Heart left ventricle (tissue), 16 donors: ENCODE results near the gene SSTR4. TPM values are rescaled to one million over a fixed set of nuclear protein-coding genes. Genes with fewer than 3 reads are reported as not detected.

Experiments used
- ATAC-seq, 4 donors: fragments of 200-7000 bp; cut with Tn5 transposase; one replicate each; pipeline ENCODE4 v1.9.1; 2020 to 2022; ENCODE audit warnings: moderate library complexity in 4 of 4, mild to moderate bottlenecking in 3 of 4, moderate number of reproducible peaks in 1 of 4
- DNase-seq, 5 donors: peaks; one replicate each; pipeline ENCODE4 v3.0.0-alpha.2; 2020
- H3K27ac ChIP-seq, 12 donors: fragments of 200-600 bp; sonication (generic) in 4 of 12; one replicate each; pipeline versions ENCODE4 v1.5.0 to v1.8.0; 2016 to 2022; ENCODE audit warnings: mild to moderate bottlenecking in 2 of 12
- H3K27me3 ChIP-seq, 9 donors: fragments of 200-600 bp; sonication (generic) in 2 of 9; one replicate each; pipeline versions ENCODE4 v1.5.1 to v1.8.0; 2016 to 2022; ENCODE audit warnings: mild to moderate bottlenecking in 3 of 9
- H3K36me3 ChIP-seq, 9 donors: fragments of 200-600 bp; sonication (generic) in 2 of 9; one replicate each; pipeline versions ENCODE4 v1.5.0 to v1.8.0; 2018 to 2022; ENCODE audit warnings: mild to moderate bottlenecking in 2 of 9
- H3K4me1 ChIP-seq, 12 donors: fragments of 200-600 bp; sonication (generic) in 4 of 12; one replicate each; pipeline versions ENCODE4 v1.5.0 to v1.8.0; 2016 to 2022; ENCODE audit warnings: mild to moderate bottlenecking in 3 of 12
- H3K4me3 ChIP-seq, 12 donors: fragments of 200-600 bp; sonication (generic) in 4 of 12; one replicate each; pipeline versions ENCODE4 v1.5.0 to v1.8.0; 2017 to 2022; ENCODE audit warnings: mild to moderate bottlenecking in 9 of 12, moderate library complexity in 4 of 12
- H3K9me3 ChIP-seq, 12 donors: fragments of 200-600 bp; sonication (generic) in 4 of 12; one replicate each; pipeline versions ENCODE4 v1.5.0 to v1.8.0; 2016 to 2022; ENCODE audit warnings: mild to moderate bottlenecking in 1 of 12
- CTCF ChIP-seq, 12 donors: fragments of 200-600 bp; sonication (generic) in 4 of 12; IDR thresholded peaks; one replicate each; pipeline versions ENCODE4 v1.5.0 to v1.8.0; 2018 to 2022; ENCODE audit warnings: antibody characterized with exemption in 12 of 12, mild to moderate bottlenecking in 5 of 12
- POLR2A ChIP-seq, 2 donors: fragments of 450-650 bp; IDR thresholded peaks; one replicate each; pipeline ENCODE4 v1.6.1; 2017; ENCODE audit warnings: antibody characterized with exemption in 2 of 2, mild to moderate bottlenecking in 2 of 2, moderate library complexity in 2 of 2
- WGBS, 4 donors: extraction: QIAGEN DNeasy Blood & Tissue Kit in 2 of 4; methylation state at CpG; one replicate each; pipeline versions ENCODE4 v1.1.5 to v1.1.7; 2013 to 2018; 5-methylcytosine and 5-hydroxymethylcytosine counted together
- intact Hi-C, 10 donors: fragments of 100-400 bp; cut with DNase I; formaldehyde crosslinking; loops; one replicate each; pipeline versions ENCODE4 v1.11.1 to v1.14.2; 2022
- polyA plus RNA-seq, 2 donors: library from polyadenylated mRNA; stranded (reverse); fragments of 200-250 nt; gene quantifications; one replicate each; pipeline ENCODE4 v1.2.3, GENCODE V29; 2013
- total RNA-seq, 9 donors: library from RNA; depleted of rRNA in 2 of 9; stranded (reverse); fragments of >200 nt in 2 of 9; fragmentation: NEBNext Ultra II Directional in 3 of 9; extraction: Animal tissue kit (Norgen Biotek cat#: 25700) in 3 of 9; gene quantifications; one replicate each; pipeline versions ENCODE4 v1.1.0 to v1.2.4, GENCODE V29; 2016 to 2023
- donor health status: ischemic (EF 13 %, LVEDD 7.1; RV severe dilation, severe dysfunction).
- donor health status: healthy with polysubstance abuse.
- donor health status: DM: no; HTN: yes; CAD: no.
- donor health status: DM: no; HTN: no; CAD: no.
- donor health status: ischemic (EF 25% LVEDD 6.9; RV normal size, moderate dysfunction).
- donor health status: ischemic (EF 25% LVEDD 5.7; RV mildly dilated, moderate dysfunction).
- donor health status: healthy.
- donor health status: DM: yes; HTN: yes; CAD: no.
- donor health status: ischemic (EF 35%, LVEDD 5.7; RV mildly dilated, moderate dysfunction).
- donor health status: nonischemic (EF 11% LVEDD 7.7; RV severe dilation, severe dysfunction).
- donor health status: DM: yes; HTN: yes; CAD: no.
- donor health status: PGD.
- donor health status: ischemic (EF 29% LVEDD 5.4; RV normal size, mild dysfunction).
- donor health status: nonischemic (EF 23%, LVEDD 6.1; RV moderate dilation, normal function).

The SSTR4 gene
- total and polyA plus RNA-seq, 11 donors, result 0.28 TPM; not detected in 10

DNA sequence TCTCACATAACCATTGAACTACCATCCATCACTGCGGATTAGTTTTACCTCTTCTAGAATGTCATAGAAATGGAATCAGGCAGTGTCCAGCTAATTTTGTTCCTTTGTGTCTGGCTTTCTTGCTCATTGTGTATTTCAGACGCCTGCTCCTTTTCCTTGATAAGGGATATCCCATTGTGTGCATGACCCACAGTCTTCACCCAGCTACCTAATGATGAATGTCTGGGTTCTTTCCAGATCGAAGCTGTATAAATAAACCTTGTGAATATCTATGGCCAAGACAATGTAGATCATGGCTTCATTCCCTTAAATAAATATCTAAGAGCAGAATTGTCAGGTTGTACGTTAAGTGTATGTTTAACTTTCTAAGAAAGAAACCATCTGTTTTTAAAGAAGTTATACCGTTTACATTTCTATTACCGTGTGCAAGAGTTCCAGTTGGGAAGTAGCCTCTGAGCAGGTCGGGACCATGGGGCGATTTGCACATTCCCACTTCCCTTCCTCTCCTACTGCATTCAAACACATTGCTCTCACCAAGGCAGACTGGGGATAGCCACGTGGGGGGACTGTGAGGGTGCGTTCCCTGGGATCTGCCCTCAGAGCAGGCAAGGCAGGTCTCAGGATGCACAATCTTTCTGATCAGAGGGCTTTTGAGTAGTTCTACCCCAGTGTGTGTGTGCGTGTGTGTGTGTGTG is 37.9 kb downstream of the SSTR4 start:
- WGBS, 4 donors, result 67 to 75% (median 72%) methylated on average over 11 of the region's 11 CpGs
- H3K27ac ChIP-seq, result no peak overlapping the region
- no peak for TF ChIP-seq CTCF (IDR thresholded peaks at IDR 0.05)
- TF ChIP-seq POLR2A (IDR thresholded peaks at IDR 0.05), result no peak
- ATAC-seq (peak in 2 of 4 donors; percentile 31 to 44), DNase-seq (no peak)
- H3K9me3 ChIP-seq, result no peaks in the 10 kb centered on the region
- no peaks in the 10 kb centered on the region for H3K27me3 ChIP-seq
- peaks cover 0 to 6% (median 0%) of the 10 kb centered on the region in 12 donors for H3K4me1 ChIP-seq
- no peaks in the 10 kb centered on the region for H3K36me3 ChIP-seq
- no peak overlapping the region for H3K4me3 ChIP-seq
- intact Hi-C loops, result loop anchor here in 1 of 10 donors (5.0 kb wide), 1 partner anchor 174 kb away; no protein-coding TSS in a partner anchor

- H3K4me1 ChIP-seq, result peaks cover 0 to 13% (median 6%) of the 10 kb centered on the region in 12 donors
- H3K36me3 ChIP-seq, result peaks cover 0 to 7% (median 0%) of the 10 kb centered on the region in 9 donors
- WGBS, 4 donors, result 87 to 96% (median 92%) methylated on average over 3 of the region's 3 CpGs
- no peak overlapping the region for H3K27ac ChIP-seq
- no peak overlapping the region for H3K4me3 ChIP-seq
- no peak for ATAC-seq
- DNase-seq, result no peak
- no peaks in the 10 kb centered on the region for H3K9me3 ChIP-seq
- intact Hi-C loops, result loop anchor here in 1 of 10 donors (5.0 kb wide), 1 partner anchor 173 kb away; no protein-coding TSS in a partner anchor
- no peak for TF ChIP-seq CTCF (IDR thresholded peaks at IDR 0.05)
- no peak for TF ChIP-seq POLR2A (IDR thresholded peaks at IDR 0.05)
- H3K27me3 ChIP-seq, result no peaks in the 10 kb centered on the region
Measured at GRCh38 chr20:23074052-23074451, 38.9 kb downstream of the SSTR4 start.

DNA sequence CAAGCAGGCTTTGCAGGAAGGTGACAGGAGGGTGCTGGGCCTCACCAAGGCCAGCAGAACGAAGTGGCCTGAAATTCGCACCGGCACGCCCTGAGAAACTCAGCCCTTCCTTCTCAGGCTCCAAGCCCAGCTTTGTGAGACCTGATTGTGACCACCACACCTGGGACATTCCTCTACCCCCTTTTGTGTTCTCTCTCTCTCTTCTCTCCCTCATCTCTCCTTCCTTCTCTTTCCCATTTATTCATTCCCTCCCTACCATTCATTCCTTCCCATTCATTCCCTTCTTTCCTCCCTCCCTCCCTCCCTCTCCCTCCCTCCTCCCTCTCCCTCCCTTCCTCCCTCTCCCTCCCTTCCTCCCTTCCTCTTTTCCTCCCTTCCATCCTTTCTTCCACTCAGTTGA is 42.2 kb downstream of the SSTR4 start:
- no peak for ATAC-seq
- Histone ChIP-seq H3K4me1 (peaks cover 0 to 43% (median 25%) of the 10 kb centered on the region in 12 donors), H3K9me3 (no peaks in the 10 kb centered on the region), H3K27me3 (no peaks in the 10 kb centered on the region), H3K36me3 (peaks cover 0 to 24% (median 0%) of the 10 kb centered on the region in 9 donors), H3K4me3 (no peak overlapping the region), H3K27ac (no peak overlapping the region)
- intact Hi-C loops, result no loop called here
- DNase-seq, result no peak
- 58 to 89% (median 77%) methylated on average over 4 of the region's 4 CpGs for WGBS, 4 donors
- TF ChIP-seq CTCF (IDR thresholded peaks at IDR 0.05) (no peak), POLR2A (IDR thresholded peaks at IDR 0.05) (no peak)

GRCh38 chr20:23078351-23079015 is 43.4 kb downstream of the SSTR4 start:
- peaks cover 0 to 43% (median 24%) of the 10 kb centered on the region in 12 donors for H3K4me1 ChIP-seq
- TF ChIP-seq CTCF (IDR thresholded peaks at IDR 0.05) (no peak), POLR2A (IDR thresholded peaks at IDR 0.05) (no peak)
- intact Hi-C loops, result no loop called here

More at GRCh38 chr20:23078351-23079015, 43.4 kb downstream of the SSTR4 start:
- DNase-seq (no peak), ATAC-seq (no peak)
- Histone ChIP-seq H3K36me3 (peaks cover 0 to 24% (median 0%) of the 10 kb centered on the region in 9 donors), H3K27me3 (no peaks in the 10 kb centered on the region), H3K4me3 (no peak overlapping the region), H3K9me3 (no peaks in the 10 kb centered on the region), H3K27ac (no peak overlapping the region)
- WGBS, 4 donors, result 75 to 82% (median 79%) methylated on average over 5 of the region's 5 CpGs
